ENCODE data around the gene KCNQ1OT1. TPM values are rescaled to one million over a fixed set of nuclear protein-coding genes. Genes with fewer than 3 reads are reported as not detected.

The KCNQ1OT1 gene
- total RNA-seq, 1 experiment from 2014 or later: 0.72 TPM

- DNase-seq (ENCODE audit: extremely low read depth, low read depth): no peak
Observed at GRCh38 chr11:2722955-2723354, 23.2 kb upstream of the KCNQ1OT1 start.

DNA sequence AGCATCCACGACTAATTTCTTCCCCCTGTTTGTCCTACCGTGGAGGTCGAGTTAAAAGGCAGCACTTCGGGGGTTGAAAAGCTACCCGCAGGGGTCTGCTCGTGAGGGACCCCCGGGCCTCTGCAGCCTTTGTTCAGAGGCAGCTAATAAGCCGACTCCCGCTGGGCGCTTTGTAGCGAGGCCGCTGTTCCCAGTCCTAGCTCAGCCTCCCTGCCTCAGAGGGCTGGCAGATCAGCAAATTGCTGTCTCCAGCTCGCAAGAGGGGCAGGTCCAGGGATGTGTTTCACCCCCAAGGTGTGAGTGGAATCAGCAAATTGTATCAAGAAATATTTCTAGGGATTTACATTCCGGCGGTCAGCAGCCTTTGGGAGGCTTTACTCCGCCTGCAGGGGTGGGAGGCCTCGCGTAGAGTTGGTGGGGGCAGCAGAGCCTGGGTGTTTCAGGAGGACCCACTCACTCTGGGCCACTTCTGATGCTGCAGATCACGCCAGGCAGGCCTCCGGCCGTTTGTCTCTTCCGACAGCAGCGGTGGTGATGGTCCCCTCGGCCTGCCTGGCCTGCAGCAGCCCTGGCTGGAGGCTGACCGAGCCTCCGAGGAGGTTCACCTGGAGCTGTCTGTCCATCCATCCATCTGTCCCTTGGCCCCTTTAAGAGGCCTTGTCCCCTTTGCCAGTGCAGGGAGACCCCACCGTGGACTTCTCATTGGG lies 21.6 kb upstream of the KCNQ1OT1 start:
- no peak for DNase-seq (ENCODE audit: extremely low read depth, low read depth)

- no peak for DNase-seq (ENCODE audit: extremely low read depth, low read depth)
Observed at GRCh38 chr11:2719831-2720590, 20.2 kb upstream of the KCNQ1OT1 start.

DNA sequence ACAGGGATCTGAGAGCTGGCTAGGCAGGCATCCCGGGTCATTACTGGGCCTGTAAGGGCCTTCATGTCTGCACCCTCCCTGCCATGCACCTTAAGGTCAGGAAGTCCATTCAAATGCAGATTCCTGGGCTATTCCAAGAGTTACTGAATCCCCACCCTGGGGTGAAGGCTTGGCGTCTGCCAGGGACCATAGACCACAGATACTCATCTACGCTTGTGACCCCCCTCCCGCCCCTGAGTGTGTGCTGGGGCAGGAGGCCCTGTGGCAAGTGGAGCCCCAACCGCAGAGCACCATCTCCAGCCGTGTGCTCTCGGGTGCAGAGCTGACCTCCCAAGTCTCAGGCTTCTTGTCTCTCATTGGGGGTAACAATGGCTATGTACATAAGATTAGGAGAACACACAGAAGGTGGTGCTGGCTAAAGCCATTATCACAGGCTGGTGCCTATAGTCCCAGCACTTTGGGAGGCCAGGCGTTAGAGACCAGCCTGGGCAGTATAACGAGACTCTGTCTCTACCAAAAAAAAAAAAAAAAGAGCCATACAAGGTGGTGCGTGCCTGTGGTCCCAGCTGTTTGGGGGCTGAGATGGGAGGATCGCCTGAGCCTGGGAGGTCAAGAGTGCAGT lies 19.1 kb upstream of the KCNQ1OT1 start:
- no peak for DNase-seq (ENCODE audit: extremely low read depth, low read depth)

DNA sequence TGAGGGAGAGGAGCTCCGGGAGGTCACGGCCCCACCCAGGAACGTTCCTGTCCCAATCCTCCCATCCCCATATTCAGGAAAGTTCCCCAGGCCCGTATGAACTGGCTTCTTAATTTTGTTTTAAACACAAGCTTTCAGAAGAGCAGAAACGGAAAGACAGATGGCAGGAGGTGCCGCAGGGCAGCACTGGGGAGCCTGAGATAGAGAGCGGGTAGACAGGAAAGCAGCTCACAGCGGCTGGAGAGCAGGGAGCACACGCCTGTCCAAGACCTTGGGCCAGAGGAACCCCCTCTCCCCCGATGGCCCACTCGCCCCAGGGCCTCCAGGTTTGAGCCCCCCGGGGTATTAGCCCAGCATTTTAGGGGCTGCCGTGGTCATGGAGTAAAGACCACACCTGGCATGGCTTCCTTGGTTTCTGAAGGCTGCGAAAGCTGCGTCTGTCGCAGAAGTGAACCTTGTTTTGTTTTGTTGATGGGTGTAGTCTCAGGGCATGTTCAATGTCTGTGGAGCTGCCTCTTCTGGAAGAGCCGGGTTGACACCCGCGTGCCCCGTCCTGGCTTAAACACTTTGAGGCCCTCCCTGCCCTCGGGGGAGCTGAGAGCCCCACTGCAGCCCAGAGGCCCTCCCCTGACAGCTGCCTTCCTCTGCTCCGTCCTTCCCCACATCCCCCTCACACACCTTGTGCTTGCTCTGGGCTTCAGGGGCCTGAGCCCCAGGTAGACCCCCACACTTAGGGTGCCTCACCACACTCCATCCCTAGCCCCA lies 17.9 kb upstream of the KCNQ1OT1 start:
- no peak for DNase-seq (ENCODE audit: extremely low read depth, low read depth)

GRCh38 chr11:2716376-2717095 lies 16.7 kb upstream of the KCNQ1OT1 start:
- DNase-seq (ENCODE audit: extremely low read depth, low read depth): no peak

DNA sequence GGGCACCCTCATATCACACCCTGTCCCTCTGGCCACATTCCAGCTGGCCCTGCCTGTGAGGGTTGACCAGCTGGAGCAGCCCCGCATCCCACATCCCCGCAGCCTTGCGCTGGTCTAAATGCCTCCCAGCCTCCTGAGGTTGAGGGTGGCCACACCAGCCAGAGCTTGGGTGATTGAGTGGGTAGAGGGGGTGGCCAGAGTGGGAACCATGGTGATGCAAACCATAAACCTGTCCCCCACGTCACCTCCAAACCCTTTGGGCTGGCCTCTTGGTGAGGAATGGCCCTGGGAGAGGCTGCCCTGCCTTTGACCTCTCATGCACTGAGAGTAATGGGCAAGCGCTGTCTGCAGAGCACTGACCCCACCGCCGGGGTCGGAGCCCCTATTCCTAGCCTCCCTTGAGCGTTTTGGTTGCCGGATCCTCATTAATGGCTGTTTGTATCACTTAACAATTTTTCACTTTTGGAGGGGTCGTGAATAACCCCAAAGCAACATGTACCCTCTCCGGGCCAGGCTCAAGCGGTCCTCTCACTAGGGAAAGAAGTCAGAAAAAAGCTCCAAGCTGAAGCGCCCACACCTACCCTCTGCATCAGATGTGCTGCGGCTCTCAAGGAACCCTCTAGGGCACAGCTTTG lies 16.0 kb upstream of the KCNQ1OT1 start:
- no peak for DNase-seq (ENCODE audit: extremely low read depth, low read depth)

- DNase-seq (ENCODE audit: extremely low read depth, low read depth): no peak
Observed at GRCh38 chr11:2714871-2715270, 15.1 kb upstream of the KCNQ1OT1 start.

- no peak for DNase-seq (ENCODE audit: extremely low read depth, low read depth)
Observed at GRCh38 chr11:2714463-2714800, 14.6 kb upstream of the KCNQ1OT1 start.

GRCh38 chr11:2713661-2714462 lies 14.1 kb upstream of the KCNQ1OT1 start:
- DNase-seq (ENCODE audit: extremely low read depth, low read depth): no peak

DNA sequence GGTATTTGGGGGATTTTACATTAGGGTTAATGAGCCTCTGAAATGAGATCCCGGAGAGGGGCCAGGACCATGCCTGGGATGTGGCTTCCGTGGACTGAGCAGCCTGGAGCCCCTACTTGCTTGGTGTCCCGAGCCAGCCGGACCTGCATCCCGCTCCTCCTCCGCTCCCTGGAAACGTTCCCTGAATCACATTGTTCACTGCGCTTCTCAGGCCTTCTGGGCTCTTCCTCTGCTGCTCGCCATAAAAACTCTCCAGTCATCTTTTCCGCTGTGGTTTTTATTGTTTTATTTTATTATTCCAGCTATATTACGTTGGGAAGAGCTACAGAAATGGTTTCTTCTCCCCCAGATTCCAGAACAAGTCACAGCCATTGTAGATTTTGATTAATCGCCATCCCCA lies 13.3 kb upstream of the KCNQ1OT1 start:
- DNase-seq (ENCODE audit: extremely low read depth, low read depth): no peak

GRCh38 chr11:2711161-2711560 lies 11.4 kb upstream of the KCNQ1OT1 start:
- no peak for DNase-seq (ENCODE audit: extremely low read depth, low read depth)

GRCh38 chr11:2709429-2709828 lies 9.6 kb upstream of the KCNQ1OT1 start:
- DNase-seq (ENCODE audit: extremely low read depth, low read depth): no peak

DNA sequence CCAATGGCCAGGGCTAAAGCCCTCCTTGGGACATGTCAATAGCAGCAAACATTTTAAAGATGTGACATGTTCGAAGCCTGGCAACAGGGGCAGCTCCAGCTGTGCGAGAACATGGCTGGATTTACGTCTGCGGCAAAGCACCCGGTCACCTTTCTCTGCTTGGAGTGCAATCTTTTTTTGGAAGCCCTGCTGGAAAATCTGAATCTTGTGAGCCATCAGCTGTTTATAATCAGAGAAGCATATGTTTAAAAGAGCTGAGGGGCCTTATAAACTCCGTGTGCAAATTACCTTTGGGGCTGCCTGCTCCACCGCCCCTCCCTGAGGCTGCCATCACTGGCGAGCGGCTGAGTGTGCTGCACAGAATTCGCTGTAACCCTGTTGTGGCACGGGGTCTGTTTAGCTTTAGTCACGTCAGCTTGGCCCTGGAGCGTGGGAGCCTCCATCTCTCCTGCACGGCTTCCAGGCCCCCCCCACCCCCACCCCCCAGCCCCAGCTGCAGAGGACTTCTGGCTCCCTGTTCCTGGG lies 9.0 kb upstream of the KCNQ1OT1 start:
- DNase-seq (ENCODE audit: extremely low read depth, low read depth): no peak

DNA sequence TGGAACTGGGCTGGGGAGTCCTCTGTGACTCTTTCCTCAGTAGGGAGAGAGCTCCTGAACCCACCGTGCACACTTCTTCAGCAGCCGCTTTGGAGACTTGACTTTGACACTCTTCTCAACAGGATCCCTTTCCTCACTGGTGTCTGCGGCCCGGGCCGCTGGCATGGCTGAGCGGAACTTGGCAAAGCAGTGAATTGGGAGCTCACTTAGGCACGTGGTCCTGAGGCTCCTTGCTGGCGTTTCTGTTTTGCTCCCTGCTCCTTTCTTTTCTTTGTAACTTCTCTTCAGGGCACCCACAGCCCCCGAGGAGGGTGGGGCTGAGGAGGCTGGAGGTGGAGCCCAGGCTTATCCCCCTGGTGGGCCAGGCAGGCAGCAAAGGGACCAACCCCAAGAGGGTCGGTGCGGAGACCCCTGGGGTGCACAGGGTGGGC lies 8.4 kb upstream of the KCNQ1OT1 start:
- DNase-seq (ENCODE audit: extremely low read depth, low read depth): no peak

- no peak for DNase-seq (ENCODE audit: extremely low read depth, low read depth)
Observed at GRCh38 chr11:2707736-2708135, 7.9 kb upstream of the KCNQ1OT1 start.

- no peak for DNase-seq (ENCODE audit: extremely low read depth, low read depth)
Observed at GRCh38 chr11:2706321-2706720, 6.5 kb upstream of the KCNQ1OT1 start.

GRCh38 chr11:2704896-2705606 lies 5.3 kb upstream of the KCNQ1OT1 start:
- no peak for DNase-seq (ENCODE audit: extremely low read depth, low read depth)

Data from NCI-H460 (cell line).